Progenitor cell of endocrine pancreas (in vitro differentiated cells): ENCODE results near the gene ZSWIM5. TPM values are rescaled to one million over a fixed set of nuclear protein-coding genes. Genes with fewer than 3 reads are reported as not detected.

ENCODE experiments used
- DNase-seq: peaks from one replicate; pipeline ENCODE4 v3.0.0; 2021; ENCODE audit warnings: low spot score; ENCODE audit not compliant: unreplicated experiment
- H3K27ac Mint-ChIP-seq: 2 replicates; pipeline ENCODE4 v1.8.0; 2021; ENCODE audit warnings: mild to moderate bottlenecking, moderate library complexity, mixed read lengths
- H3K27me3 Mint-ChIP-seq: 2 replicates; pipeline ENCODE4 v1.8.0; 2021; ENCODE audit warnings: mixed read lengths
- H3K36me3 Mint-ChIP-seq: 2 replicates; pipeline ENCODE4 v1.8.0; 2022; ENCODE audit warnings: mixed read lengths; ENCODE audit not compliant: insufficient read depth
- H3K4me1 Mint-ChIP-seq: 2 replicates; pipeline ENCODE4 v1.8.0; 2021; ENCODE audit warnings: low read depth, mixed read lengths
- H3K4me3 Mint-ChIP-seq: 2 replicates; pipeline ENCODE4 v1.8.0; 2021; ENCODE audit warnings: low read depth, mild to moderate bottlenecking, moderate library complexity, mixed read lengths
- H3K9me3 Mint-ChIP-seq: 2 replicates; pipeline ENCODE4 v1.8.0; 2021; ENCODE audit warnings: low read depth, mixed read lengths
- CTCF ChIP-seq: fragments of 200-600 bp; sonication (generic); IDR thresholded peaks from one replicate; pipeline ENCODE4 v1.5.0; 2021; ENCODE audit warnings: antibody characterized with exemption, mild to moderate bottlenecking; ENCODE audit not compliant: unreplicated experiment
- total RNA-seq: library from RNA; stranded (reverse); gene quantifications from 2 replicates; pipeline ENCODE4 v1.2.1, GENCODE V29; 2021

ZSWIM5 gene
- total RNA-seq, 1 donor from 2014 or later: 9.2 TPM

DNA sequence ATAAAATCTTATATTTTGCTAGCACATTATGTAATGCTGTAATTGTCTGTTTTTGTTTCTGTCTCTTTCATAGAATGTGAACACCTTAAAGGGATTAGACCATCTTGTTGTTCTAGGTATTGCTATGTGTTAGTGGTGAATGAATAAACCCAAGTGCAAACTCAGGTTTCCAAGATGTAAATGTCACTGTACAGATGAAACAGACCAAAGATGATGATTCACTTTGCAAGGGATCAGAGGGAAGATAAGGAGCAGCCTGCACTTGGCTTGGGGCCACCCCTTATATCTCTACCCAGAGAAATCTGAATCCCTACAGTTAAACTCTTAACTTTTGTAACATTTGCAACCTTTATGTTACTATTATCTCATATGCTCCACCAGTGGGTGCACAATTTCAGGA, 168.9 kb downstream of the ZSWIM5 start:
- peaks cover 2% of the 10 kb centered on the region for H3K4me1 Mint-ChIP-seq
- H3K27me3 Mint-ChIP-seq: no peaks in the 10 kb centered on the region
- H3K4me3 Mint-ChIP-seq: no peak overlapping the region
- H3K9me3 Mint-ChIP-seq: no peaks in the 10 kb centered on the region
- H3K36me3 Mint-ChIP-seq: peaks cover 5% of the 10 kb centered on the region
- DNase-seq: no peak
- TF ChIP-seq CTCF: no peak
- no peak overlapping the region for H3K27ac Mint-ChIP-seq

- DNase-seq: no peak
- Mint-ChIP-seq H3K4me1 (peaks cover 2% of the 10 kb centered on the region), H3K27me3 (no peaks in the 10 kb centered on the region), H3K27ac (no peak overlapping the region), H3K4me3 (no peak overlapping the region), H3K36me3 (peaks cover 5% of the 10 kb centered on the region), H3K9me3 (no peaks in the 10 kb centered on the region)
- no peak for TF ChIP-seq CTCF
Measured at GRCh38 chr1:45035631-45036301, 170.6 kb downstream of the ZSWIM5 start.

DNA sequence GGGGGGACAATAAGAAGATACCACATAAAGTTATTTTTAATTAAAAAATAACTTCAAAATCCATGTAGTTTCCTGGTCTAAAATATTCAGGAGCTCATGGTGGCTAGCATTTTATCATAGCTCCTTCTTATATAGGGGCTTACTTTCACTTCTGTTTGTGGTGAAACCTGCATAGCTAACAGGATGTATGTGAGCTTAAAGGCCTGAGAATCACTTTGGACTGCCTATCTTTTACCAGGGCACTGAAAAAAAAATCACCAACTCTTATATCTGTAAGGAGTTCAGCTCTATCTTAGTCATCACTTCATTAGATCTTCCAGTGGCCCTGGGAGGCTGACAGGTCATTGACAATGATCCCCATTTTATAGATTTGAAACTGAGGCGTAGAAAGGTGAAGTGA, 173.0 kb downstream of the ZSWIM5 start:
- Mint-ChIP-seq H3K9me3 (no peaks in the 10 kb centered on the region), H3K36me3 (peaks cover 7% of the 10 kb centered on the region)
- TF ChIP-seq CTCF: no peak

DNA sequence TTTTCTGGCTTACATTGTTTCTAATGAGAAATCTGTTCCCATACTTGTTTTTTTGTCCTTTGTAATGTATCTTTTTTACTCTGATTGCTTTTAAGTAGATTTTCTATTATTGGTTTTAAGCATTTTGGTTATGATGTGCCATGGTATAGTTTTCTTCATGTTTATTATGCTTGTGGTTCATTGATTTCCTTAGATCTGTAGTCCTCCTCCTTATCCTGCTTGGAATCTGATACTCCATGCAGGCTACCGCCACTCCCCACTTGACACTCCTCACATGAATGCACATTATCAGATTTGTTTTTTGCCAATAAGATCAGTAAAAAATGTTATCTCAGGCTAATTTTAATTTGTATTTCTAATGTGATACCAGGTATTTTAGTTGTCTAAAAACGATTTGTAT, 173.6 kb downstream of the ZSWIM5 start:
- Mint-ChIP-seq H3K27ac (no peak overlapping the region), H3K4me1 (no peaks in the 10 kb centered on the region), H3K4me3 (no peak overlapping the region)

More for the DNA sequence above, 173.0 kb downstream of the ZSWIM5 start:
- H3K27ac Mint-ChIP-seq: no peak overlapping the region
- no peaks in the 10 kb centered on the region for H3K4me1 Mint-ChIP-seq
- H3K4me3 Mint-ChIP-seq: no peak overlapping the region
- H3K27me3 Mint-ChIP-seq: no peaks in the 10 kb centered on the region
- DNase-seq: no peak

GRCh38 chr1:45026446-45026845, 180.0 kb downstream of the ZSWIM5 start:
- no peak overlapping the region for H3K27ac Mint-ChIP-seq
- no peaks in the 10 kb centered on the region for H3K27me3 Mint-ChIP-seq
- no peak overlapping the region for H3K4me3 Mint-ChIP-seq
- DNase-seq: no peak
- peaks cover 4% of the 10 kb centered on the region for H3K36me3 Mint-ChIP-seq
- TF ChIP-seq CTCF: no peak
- peaks cover 3% of the 10 kb centered on the region for H3K9me3 Mint-ChIP-seq
- H3K4me1 Mint-ChIP-seq: peaks cover 2% of the 10 kb centered on the region

More for the DNA sequence above, 173.6 kb downstream of the ZSWIM5 start:
- H3K9me3 Mint-ChIP-seq: no peaks in the 10 kb centered on the region
- H3K36me3 Mint-ChIP-seq: peaks cover 5% of the 10 kb centered on the region
- no peak for DNase-seq
- TF ChIP-seq CTCF: no peak
- H3K27me3 Mint-ChIP-seq: no peaks in the 10 kb centered on the region
